ENCODE data around the gene PITPNC1. TPM values are rescaled to one million over a fixed set of nuclear protein-coding genes. Genes with fewer than 3 reads are reported as not detected.

Gene PITPNC1
- total RNA-seq, 4 donors from 2014 or later = 1.6 to 6.0 (median 3.2) TPM

GRCh38 chr17:67662712-67663111, 285.6 kb downstream of the PITPNC1 start:
- Histone ChIP-seq H3K4me3 (no peak overlapping the region), H3K36me3 (no peaks in the 10 kb centered on the region), H3K27ac (no peak overlapping the region), H3K4me1 (no peaks in the 10 kb centered on the region), H3K9me3 (no peaks in the 10 kb centered on the region), H3K27me3 (no peaks in the 10 kb centered on the region)
- DNase-seq (ENCODE audit: low spot score in 2 of 2) = no peak
- TF ChIP-seq EP300 (IDR thresholded peaks at IDR 0.05) (no peak), CTCF (IDR thresholded peaks at IDR 0.05) (no peak), POLR2A (IDR thresholded peaks at IDR 0.05) (no peak), POLR2AphosphoS5 (IDR thresholded peaks at IDR 0.05) (no peak)

GRCh38 chr17:67663457-67663856, 286.4 kb downstream of the PITPNC1 start:
- no peaks in the 10 kb centered on the region for H3K27me3 ChIP-seq
- H3K36me3 ChIP-seq = no peaks in the 10 kb centered on the region
- TF ChIP-seq CTCF (IDR thresholded peaks at IDR 0.05) (no peak), POLR2AphosphoS5 (IDR thresholded peaks at IDR 0.05) (no peak), POLR2A (IDR thresholded peaks at IDR 0.05) (no peak), EP300 (IDR thresholded peaks at IDR 0.05) (no peak)
- 93% methylated on average over 9 of the region's 9 CpGs for WGBS
- no peaks in the 10 kb centered on the region for H3K9me3 ChIP-seq
- no peak overlapping the region for H3K27ac ChIP-seq
- DNase-seq (ENCODE audit: low spot score in 2 of 2) = no peak
- H3K4me1 ChIP-seq = no peaks in the 10 kb centered on the region
- no peak overlapping the region for H3K4me3 ChIP-seq

GRCh38 chr17:67666028-67666427, 288.9 kb downstream of the PITPNC1 start:
- no peaks in the 10 kb centered on the region for H3K4me1 ChIP-seq
- H3K9me3 ChIP-seq = no peaks in the 10 kb centered on the region
- 99% methylated on average over 4 of the region's 4 CpGs for WGBS
- H3K27ac ChIP-seq = no peak overlapping the region
- TF ChIP-seq EP300 (IDR thresholded peaks at IDR 0.05) = no peak
- no peak for TF ChIP-seq POLR2AphosphoS5 (IDR thresholded peaks at IDR 0.05)
- TF ChIP-seq CTCF (IDR thresholded peaks at IDR 0.05) = no peak
- TF ChIP-seq POLR2A (IDR thresholded peaks at IDR 0.05) = no peak
- H3K36me3 ChIP-seq = no peaks in the 10 kb centered on the region
- no peak overlapping the region for H3K4me3 ChIP-seq
- H3K27me3 ChIP-seq = no peaks in the 10 kb centered on the region
- no peak for DNase-seq (ENCODE audit: low spot score in 2 of 2)

GRCh38 chr17:67666710-67667109, 289.6 kb downstream of the PITPNC1 start:
- Histone ChIP-seq H3K9me3 (no peaks in the 10 kb centered on the region), H3K4me1 (peaks cover 4% of the 10 kb centered on the region), H3K27me3 (no peaks in the 10 kb centered on the region), H3K27ac (no peak overlapping the region), H3K4me3 (no peak overlapping the region), H3K36me3 (no peaks in the 10 kb centered on the region)
- WGBS = 85% methylated on average over 2 of the region's 2 CpGs
- DNase-seq (ENCODE audit: low spot score in 2 of 2) = no peak
- TF ChIP-seq CTCF (IDR thresholded peaks at IDR 0.05) (no peak), EP300 (IDR thresholded peaks at IDR 0.05) (no peak), POLR2A (IDR thresholded peaks at IDR 0.05) (no peak), POLR2AphosphoS5 (IDR thresholded peaks at IDR 0.05) (no peak)

- TF ChIP-seq POLR2AphosphoS5 (IDR thresholded peaks at IDR 0.05) (no peak), EP300 (IDR thresholded peaks at IDR 0.05) (no peak), CTCF (IDR thresholded peaks at IDR 0.05) (no peak), POLR2A (IDR thresholded peaks at IDR 0.05) (no peak)
- Histone ChIP-seq H3K4me1 (peaks cover 4% of the 10 kb centered on the region), H3K36me3 (no peaks in the 10 kb centered on the region), H3K4me3 (no peak overlapping the region), H3K27ac (peak overlapping the region; percentile 19), H3K27me3 (no peaks in the 10 kb centered on the region), H3K9me3 (no peaks in the 10 kb centered on the region)
- DNase-seq (ENCODE audit: low spot score in 2 of 2) = no peak
- 30% methylated on average over 3 of the region's 3 CpGs for WGBS
Observed at GRCh38 chr17:67671493-67671892, 294.4 kb downstream of the PITPNC1 start.

Measured in suprapubic skin (tissue), 4 donors.